NCI-H187 (cell line): Measurements from ENCODE around the gene CHST13.
A peak's percentile ranks its signal among the peaks of the same experiment; 100 is the strongest.

Experiments
- DNase-seq, 2 experiments: peaks; one replicate each; lab custom pipeline; 2025; lab: John Stamatoyannopoulos, UW

CHST13 gene

DNA sequence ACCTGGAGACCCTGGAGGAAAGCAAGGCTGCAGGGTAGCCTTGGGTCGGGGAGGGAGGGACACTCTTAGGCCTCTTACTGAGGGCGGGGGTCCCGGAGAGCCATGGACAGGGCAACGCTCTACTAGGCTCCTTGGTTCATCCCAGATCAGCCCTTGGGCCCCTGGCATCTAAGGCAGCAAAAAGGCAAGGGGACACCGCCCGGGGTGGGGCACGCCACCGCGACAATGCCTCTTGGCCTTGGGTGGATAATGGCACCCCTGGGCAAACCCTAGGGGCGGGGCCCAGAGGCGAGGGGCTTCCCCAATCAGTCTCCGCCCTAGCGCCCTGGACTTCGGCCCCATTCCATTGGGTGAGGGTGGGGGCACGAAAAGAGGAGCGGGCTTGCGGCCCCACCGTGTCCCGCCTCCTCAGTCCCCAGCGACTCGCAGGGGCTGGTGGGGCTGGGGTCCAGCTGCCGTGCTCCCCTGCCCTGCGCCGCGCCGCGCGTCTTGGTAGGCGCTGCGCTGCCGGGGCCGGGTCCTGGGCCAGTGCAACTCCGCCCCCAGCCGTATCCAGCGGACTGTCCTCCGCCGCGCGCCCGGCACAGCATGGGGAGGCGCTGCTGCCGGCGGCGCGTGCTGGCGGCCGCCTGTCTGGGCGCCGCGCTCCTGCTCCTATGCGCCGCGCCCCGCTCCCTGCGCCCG is at the start of gene CHST13:
CHST13 (plus strand) TSS at position 411 of the 684 bp plus-strand sequence; CDS start at position 589, 178 bp downstream.
- no peak for DNase-seq

GRCh38 chr3:126474498-126475412 is 49.2 kb upstream of the CHST13 start:
- no peak for DNase-seq

DNA sequence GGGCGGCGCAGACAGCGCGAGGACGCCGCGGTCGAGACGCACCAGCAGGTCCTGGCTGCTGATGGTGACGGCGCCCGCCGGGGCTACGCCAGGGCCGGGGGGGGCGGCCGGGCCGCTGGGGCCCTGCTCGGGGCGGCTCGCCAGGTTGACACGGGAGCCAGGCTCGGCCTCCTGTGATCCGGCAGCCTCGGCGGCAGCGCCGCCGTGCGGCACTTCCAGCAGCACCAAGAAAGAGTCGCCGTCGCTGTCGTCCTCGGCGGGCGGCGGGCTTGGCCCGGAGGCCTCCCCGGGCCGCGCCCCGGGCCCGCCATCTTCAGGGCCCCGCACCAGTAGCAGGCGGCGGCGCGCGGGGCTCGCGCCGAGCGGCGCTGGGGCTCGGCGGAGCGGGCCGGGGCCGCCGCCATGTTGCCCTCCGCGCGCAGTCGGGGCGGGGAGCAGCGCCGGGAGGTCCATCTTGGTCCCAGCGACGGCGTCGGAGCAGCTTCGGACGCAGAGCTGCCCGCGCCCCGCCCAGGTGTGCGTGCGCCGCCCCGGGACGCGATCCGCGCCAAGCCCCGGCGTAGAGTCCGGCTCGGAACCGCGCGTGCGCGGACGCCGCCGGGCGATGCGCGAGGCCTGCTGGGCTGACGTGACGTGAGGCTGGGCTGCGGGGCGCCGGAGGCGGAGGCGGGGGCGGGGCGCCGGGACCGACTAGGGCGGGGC is 48.4 kb upstream of the CHST13 start, which contains the start of gene ZXDC:
ZXDC (minus strand) TSS at position 479 of the 702 bp plus-strand sequence; CDS start at position 453, 26 bp downstream.
- DNase-seq = peak; percentile 66 to 93

- no peak for DNase-seq
Measured at GRCh38 chr3:126476166-126477060, 47.5 kb upstream of the CHST13 start.

DNA sequence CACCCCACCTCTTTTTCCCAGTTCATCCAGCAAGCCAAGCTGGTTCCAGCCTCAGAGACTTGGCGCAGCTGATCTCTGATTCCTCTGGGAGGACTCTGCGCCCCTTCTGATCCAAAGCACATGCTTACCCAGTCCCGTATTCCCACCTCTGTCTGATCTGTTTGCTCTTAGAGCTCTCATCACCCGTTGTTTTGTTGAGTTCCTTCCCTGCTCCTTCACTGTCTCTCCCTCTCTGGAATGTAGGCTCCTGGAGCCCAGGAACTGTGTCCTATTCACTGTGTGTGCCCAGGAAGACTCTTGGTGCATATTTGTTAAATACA is 46.9 kb upstream of the CHST13 start:
- DNase-seq = no peak

DNA sequence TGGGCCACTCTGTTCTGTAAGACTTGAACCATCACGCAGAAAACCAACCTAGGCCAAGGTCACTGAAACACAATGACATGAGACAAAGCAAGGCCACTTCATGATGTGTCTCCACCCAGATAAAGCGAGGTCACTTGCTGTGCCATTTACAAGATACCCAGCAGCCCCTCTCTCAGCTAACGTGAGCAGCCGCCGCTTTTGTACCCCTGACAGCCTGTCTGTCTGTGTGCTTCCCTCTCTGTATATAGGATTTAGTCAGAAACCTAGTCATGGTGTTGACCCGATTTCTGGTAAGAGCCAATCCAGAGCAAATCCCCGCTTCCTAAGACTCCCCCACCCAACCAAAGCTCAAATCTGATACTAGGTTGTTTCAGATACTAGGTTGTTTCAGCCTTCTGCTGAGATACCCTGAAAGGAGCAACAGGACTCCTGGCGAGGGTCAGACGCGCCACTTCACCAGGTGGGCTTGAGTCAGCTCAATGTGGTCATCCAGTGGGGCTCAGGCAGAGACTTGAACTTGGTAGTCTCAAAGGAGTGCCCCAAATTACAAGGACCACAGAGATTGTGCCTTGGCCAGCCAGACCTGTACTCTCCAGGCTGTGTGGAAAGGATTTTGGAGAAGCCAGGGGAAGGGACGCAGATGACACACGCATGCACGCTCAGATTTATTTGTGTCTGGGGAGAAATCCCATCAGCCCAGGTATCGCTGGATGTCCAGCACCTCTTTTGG is 45.2 kb upstream of the CHST13 start:
- no peak for DNase-seq

DNA sequence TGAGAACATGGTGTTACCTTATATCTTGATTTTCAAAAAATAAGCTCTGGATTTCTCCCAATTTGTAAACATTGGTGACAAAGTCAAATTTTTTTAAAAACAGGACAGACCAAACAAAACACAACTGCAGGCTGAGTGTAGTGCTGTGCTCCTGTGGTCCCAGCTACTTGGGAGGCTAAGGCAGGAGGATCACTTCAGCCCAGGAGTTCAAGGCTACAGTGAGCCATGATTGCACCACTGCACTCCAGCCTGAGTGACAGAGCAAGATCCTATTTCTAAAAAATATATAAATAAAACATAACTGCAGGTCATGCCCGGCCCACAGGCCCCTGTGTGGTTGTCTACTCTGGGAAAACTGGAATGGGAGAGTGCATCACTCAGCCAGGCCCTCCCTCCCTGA is 44.3 kb upstream of the CHST13 start:
- no peak for DNase-seq

GRCh38 chr3:126480206-126480605 is 43.7 kb upstream of the CHST13 start:
- no peak for DNase-seq

DNA sequence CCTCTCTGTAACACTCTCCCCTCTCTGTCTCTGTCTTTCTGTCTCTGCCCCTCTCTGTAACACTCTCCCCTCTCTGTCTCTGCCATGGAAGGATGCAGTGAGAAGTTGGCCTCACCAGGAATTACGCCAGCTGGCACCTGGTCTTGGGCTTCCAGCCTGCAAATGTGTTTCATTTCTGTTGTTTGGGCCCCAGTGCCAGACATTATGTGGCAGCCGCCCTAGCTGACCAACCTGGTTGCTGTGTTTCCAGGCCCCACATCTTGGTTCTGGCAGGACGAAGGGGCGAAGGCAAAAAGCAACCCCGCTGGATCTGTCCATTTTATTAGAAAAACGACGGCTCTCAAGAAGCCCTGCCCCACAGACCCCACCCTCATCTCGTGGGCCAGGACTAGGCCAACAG is 43.1 kb upstream of the CHST13 start:
- DNase-seq = no peak

- no peak for DNase-seq
Measured at GRCh38 chr3:126481808-126482502, 42.0 kb upstream of the CHST13 start.

GRCh38 chr3:126482503-126483255 is 41.3 kb upstream of the CHST13 start:
- no peak for DNase-seq

DNA sequence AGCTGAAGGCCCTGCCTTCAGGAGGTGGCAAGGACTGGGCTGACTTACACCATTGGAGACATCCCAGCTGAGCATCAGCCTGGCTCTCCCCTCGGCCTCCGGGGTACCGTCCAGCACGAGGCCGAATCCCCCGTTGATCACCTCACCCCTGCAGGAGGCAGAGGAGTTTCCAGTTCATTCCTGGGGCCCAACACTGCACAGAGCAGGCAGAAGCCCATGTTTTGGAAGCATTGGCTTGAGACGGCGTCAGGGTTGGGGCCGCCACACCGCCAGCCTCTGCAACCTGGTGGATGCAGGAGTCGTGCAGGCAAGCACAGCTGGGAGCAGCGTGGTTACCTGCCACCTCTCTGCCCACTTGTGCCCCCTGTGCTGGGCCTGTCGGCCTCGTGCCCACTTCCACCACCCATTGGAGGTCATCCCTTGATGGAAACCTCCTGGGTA is 40.6 kb upstream of the CHST13 start:
- no peak for DNase-seq

GRCh38 chr3:126484148-126484547 is 39.8 kb upstream of the CHST13 start:
- no peak for DNase-seq

DNA sequence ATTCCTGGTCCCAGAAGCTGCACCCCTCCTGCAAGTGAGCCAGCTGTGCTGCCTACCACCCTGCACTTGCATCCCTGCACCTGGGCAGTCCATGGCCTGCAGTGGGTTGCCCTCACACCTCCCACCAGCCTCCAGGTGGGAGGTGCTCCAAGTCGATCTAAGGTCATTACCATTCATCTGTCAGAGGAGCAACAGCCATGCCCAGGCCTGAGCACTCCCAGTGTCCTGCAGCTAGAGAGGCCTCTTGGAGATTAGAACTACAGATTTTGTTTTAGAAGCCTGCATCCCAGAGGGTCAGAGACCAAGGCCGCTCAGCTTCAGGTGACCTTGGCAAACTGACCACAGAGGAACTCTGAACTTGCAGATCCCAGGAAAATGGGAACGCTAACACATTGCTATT is 39.3 kb upstream of the CHST13 start:
- no peak for DNase-seq

DNA sequence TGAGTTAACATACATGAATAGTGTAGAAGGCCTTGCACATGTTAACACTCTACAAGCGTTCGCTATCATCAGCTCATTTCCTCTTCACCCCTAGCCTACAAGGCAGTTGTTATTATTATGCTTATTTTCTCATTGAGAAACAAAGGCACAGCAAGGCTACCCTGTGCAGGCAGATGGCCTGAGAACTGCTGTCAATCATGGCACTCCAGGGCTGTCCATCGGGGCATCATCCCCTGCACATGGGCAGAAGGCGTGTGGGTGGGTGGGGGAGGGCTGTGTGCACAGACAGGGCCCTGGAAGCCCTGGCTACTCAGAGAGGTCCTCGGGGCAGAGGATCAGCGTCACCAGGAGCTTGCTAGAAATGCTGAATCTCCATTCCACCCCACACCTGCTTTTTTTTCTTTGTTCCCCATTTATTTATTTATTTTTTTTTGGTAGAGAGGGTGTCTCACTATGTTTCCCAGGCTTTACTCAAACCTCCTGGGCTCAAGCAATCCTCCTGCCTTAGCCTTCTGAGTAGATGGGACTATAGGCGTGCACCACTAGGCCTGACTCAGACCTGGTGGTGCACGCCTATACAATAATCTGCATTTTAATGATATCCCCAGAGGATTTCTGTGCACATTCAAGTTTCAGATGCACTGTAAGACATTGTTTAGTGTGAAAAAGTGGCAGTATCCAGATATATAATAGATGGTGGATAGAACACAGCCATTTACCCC is 38.6 kb upstream of the CHST13 start:
- DNase-seq = no peak

DNA sequence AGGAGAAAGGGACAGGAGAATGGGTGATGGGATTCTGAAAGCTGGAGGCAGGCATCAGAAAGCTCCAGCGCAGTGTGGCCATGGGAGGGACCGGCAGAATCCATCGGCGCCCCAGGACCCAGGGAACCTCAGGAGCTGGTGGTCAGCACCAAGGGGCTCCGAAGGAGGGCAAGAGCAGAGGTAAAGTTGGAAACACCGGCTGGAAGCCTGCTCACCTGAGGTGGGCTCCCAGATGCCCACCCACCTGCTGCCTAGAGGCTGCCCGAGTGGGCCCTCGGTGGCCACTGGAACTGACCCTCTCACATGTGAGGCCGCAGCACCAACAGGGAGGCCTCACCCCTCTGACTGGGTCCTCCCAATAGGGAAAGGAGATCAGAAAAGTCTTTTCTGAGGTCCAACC is 38.0 kb upstream of the CHST13 start:
- DNase-seq = no peak

GRCh38 chr3:126486360-126486847 is 37.6 kb upstream of the CHST13 start:
- no peak for DNase-seq

- DNase-seq = no peak
Measured at GRCh38 chr3:126487151-126487771, 36.7 kb upstream of the CHST13 start.
